GM11168 (cell line): Measurements from ENCODE around the gene STPG4.

Source experiments
- in situ Hi-C: fragments of 300-500 bp; cut with MboI; formaldehyde crosslinking; loops from one replicate; pipeline ENCODE4 v1.12.0; 2022; ENCODE audit warnings: low sequenced_read_pairs; ENCODE audit not compliant: unreplicated experiment

Gene STPG4

GRCh38 chr2:47074691-47075090 lies 80.4 kb downstream of the STPG4 start:
- in situ Hi-C loops = no loop called here

GRCh38 chr2:47073641-47074040 lies 81.5 kb downstream of the STPG4 start:
- in situ Hi-C loops = no loop called here

- in situ Hi-C loops = no loop called here
These were observed 81.9 kb downstream of the STPG4 start for GRCh38 chr2:47073217-47073616.

GRCh38 chr2:47072728-47073191 lies 82.3 kb downstream of the STPG4 start:
- in situ Hi-C loops = no loop called here

GRCh38 chr2:47072018-47072691 lies 83.0 kb downstream of the STPG4 start:
- in situ Hi-C loops = no loop called here

GRCh38 chr2:47070920-47071824 lies 83.9 kb downstream of the STPG4 start:
- in situ Hi-C loops = no loop called here

GRCh38 chr2:47070155-47070919 lies 84.8 kb downstream of the STPG4 start:
- in situ Hi-C loops = no loop called here

GRCh38 chr2:47069628-47070154 lies 85.4 kb downstream of the STPG4 start:
- in situ Hi-C loops = no loop called here

- in situ Hi-C loops = no loop called here
These were observed 86.0 kb downstream of the STPG4 start for GRCh38 chr2:47068981-47069627.

- in situ Hi-C loops = no loop called here
These were observed 87.2 kb downstream of the STPG4 start for GRCh38 chr2:47067788-47068407.

- in situ Hi-C loops = no loop called here
These were observed 89.2 kb downstream of the STPG4 start for GRCh38 chr2:47065771-47066380.

- in situ Hi-C loops = no loop called here
These were observed 89.8 kb downstream of the STPG4 start for GRCh38 chr2:47065343-47065742.

GRCh38 chr2:47064106-47064505 lies 91.0 kb downstream of the STPG4 start:
- in situ Hi-C loops = no loop called here

- in situ Hi-C loops = no loop called here
These were observed 91.6 kb downstream of the STPG4 start for GRCh38 chr2:47063538-47063930.

GRCh38 chr2:47062681-47063537 lies 92.2 kb downstream of the STPG4 start:
- in situ Hi-C loops = no loop called here

- in situ Hi-C loops = no loop called here
These were observed 93.0 kb downstream of the STPG4 start for GRCh38 chr2:47061944-47062678.

- in situ Hi-C loops = no loop called here
These were observed 94.4 kb downstream of the STPG4 start for GRCh38 chr2:47060652-47061170.
